Fibroblast of skin of scalp (primary cell): Measurements from ENCODE around the gene COMMD4.
"Not testable (repeated sequence)": the region's sequence is repeated elsewhere in the genome, so short reads cannot be mapped to it uniquely, and the experiment has no call there.

Experiments
- DNase-seq: peaks from one replicate; pipeline ENCODE4 v3.0.0-alpha.2; 2013

Gene COMMD4

DNA sequence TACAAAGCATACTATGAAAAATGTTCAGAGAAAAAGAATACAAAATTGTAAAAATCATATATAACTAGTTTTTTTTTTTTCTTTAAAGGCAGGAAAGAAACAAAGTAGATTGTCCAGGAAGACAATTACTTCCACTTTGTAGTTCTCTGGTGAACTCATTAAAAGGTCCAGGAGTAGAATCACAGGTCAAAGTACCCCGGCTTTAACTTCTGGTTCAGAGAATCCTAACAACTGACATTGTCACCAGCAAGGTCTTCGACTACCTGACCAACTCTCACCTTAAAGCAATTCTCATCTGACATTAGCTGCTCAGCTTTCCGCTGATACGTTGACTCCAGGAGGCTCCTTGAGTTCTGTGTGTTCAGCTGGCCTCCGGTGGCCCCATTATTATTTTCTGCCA lies 48.1 kb downstream of the COMMD4 start:
- DNase-seq, result not testable (repeated sequence)
